GM18951 (cell line): ENCODE data around the gene PTPRD.
"Not testable (repeated sequence)": the region's sequence is repeated elsewhere in the genome, so short reads cannot be mapped to it uniquely, and the experiment has no call there.

Experiments used
- POLR2A ChIP-seq: IDR thresholded peaks from 4 replicates; pipeline ENCODE4 v1.6.1; 2011; ENCODE audit warnings: mild to moderate bottlenecking; ENCODE audit not compliant: insufficient read length, insufficient read depth; ENCODE audit errors: extremely low read depth
- in situ Hi-C: fragments of 300-500 bp; cut with MboI; formaldehyde crosslinking; loops from one replicate; pipeline ENCODE4 v1.12.0; 2022; ENCODE audit warnings: low sequenced_read_pairs, mixed read lengths, inconsistent platforms; ENCODE audit not compliant: unreplicated experiment

Gene PTPRD

GRCh38 chr9:9992936-9993335 lies 619.9 kb downstream of the PTPRD start:
- in situ Hi-C loops = no loop called here
- no peak for TF ChIP-seq POLR2A

DNA sequence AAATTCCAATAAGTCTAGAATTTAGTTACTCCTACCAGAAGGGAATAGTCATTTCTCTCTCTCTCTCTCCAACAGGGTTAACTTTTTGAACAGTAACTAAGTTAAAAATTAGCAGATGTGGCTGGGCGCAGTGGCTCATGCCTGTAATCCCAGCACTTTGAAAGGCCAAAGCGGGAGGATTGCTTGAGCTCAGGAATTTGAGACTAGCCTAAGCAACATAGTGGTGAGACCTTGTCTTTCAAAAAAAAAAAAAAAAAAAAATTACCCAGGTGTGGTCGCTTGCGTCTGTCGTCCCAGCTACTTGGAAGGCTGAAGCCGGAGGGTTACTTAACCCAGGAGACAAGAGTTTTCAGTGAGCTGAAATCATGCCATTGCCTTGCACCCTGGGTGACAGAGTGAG lies 639.7 kb downstream of the PTPRD start:
- no peak for TF ChIP-seq POLR2A
- in situ Hi-C loops = no loop called here

GRCh38 chr9:9970514-9970913 lies 642.3 kb downstream of the PTPRD start:
- in situ Hi-C loops = no loop called here
- TF ChIP-seq POLR2A = no peak

- TF ChIP-seq POLR2A = no peak
- in situ Hi-C loops = no loop called here
These were observed 649.0 kb downstream of the PTPRD start for GRCh38 chr9:9963841-9964240.

GRCh38 chr9:9961934-9962333 lies 650.9 kb downstream of the PTPRD start:
- TF ChIP-seq POLR2A = no peak
- in situ Hi-C loops = no loop called here

GRCh38 chr9:9961487-9961886 lies 651.3 kb downstream of the PTPRD start:
- in situ Hi-C loops = no loop called here
- no peak for TF ChIP-seq POLR2A

DNA sequence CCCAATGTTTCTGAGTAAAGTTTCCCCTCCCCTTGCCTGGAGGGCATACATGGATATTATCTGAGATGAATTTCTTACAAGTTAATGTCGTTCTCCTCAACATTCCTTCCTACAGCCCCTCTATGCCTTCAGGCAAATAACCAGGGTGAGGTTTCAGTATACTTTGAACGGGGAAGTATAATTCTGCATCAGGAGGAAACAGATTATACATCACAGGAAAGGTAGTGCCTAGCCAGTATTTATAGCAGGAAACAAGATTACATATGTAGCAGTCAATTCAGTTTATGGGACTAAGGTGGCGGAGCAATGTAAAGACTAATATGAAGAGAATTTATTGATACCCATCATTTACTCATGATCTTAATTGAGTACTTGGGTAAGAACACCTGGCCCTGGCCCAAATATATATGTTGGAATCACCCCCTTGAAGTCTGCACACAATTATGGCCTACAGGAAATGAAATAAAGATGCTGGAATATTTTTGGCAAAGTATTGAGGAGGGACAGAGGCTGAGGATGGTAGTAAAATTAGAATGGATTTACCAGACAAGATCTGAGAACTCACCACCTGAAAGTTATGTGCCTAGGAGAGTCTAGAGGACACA lies 661.1 kb downstream of the PTPRD start:
- TF ChIP-seq POLR2A = no peak
- in situ Hi-C loops = no loop called here

DNA sequence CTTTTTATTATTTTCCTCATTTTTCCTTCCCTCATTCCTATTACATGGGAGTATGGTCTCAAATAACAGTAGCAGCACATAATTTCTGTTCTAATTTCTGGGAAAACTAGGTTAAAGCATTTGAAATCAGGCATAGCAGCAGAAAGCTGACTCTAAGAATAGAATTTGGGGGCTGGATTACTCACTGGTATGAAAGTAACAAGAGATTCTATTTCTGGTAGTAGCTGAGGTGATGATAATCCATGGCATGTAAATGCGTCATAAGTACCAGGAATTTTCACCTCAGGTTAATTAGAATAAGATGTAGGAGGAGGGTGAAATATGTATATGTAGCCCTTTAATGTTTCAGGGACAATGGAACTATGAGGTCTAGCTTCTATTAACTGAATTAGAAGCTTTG lies 662.0 kb downstream of the PTPRD start:
- in situ Hi-C loops = no loop called here
- no peak for TF ChIP-seq POLR2A

DNA sequence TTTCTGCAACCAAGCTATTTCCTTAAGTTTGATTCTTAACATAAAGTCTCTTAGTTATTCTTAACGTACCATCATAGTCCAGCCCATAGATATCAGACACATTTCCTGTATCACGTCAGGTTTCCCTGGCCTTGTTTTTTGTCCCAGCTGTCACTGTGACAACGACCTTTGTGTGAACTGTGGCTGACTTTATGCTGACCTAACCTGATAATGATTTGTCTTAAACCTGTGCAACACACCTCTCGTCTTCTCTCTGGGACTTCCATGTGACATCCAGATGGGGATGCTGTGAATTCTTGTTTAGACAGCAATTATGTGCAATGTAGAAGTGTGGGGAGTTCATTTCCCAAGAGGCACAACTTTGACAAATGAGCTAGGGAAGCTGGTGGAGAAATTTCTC lies 662.8 kb downstream of the PTPRD start:
- in situ Hi-C loops = no loop called here
- no peak for TF ChIP-seq POLR2A

- in situ Hi-C loops = no loop called here
- TF ChIP-seq POLR2A = no peak
These were observed 663.4 kb downstream of the PTPRD start for GRCh38 chr9:9949368-9949767.

DNA sequence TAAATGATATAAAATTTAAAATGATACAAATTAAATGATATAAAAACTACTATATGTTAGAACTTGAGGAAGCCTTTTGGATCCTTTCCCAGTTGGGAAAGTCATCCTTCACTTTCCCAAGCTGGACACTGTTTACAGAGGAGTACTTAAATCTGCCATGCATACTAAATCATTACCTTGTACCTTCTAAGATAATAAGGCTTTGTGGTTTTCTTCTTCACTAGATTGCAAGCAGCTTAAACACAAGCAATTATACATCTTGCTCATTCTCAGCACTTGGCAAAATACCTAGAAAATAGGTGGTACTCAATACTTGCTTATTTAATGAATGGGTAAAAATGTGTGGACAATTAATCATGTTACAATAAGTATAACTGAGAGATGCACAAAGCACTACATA lies 666.8 kb downstream of the PTPRD start:
- no peak for TF ChIP-seq POLR2A
- in situ Hi-C loops = no loop called here

GRCh38 chr9:9942764-9943424 lies 669.9 kb downstream of the PTPRD start:
- no peak for TF ChIP-seq POLR2A

GRCh38 chr9:9938432-9938831 lies 674.4 kb downstream of the PTPRD start:
- in situ Hi-C loops = no loop called here

More at GRCh38 chr9:9942764-9943424, 669.9 kb downstream of the PTPRD start:
- in situ Hi-C loops = no loop called here

DNA sequence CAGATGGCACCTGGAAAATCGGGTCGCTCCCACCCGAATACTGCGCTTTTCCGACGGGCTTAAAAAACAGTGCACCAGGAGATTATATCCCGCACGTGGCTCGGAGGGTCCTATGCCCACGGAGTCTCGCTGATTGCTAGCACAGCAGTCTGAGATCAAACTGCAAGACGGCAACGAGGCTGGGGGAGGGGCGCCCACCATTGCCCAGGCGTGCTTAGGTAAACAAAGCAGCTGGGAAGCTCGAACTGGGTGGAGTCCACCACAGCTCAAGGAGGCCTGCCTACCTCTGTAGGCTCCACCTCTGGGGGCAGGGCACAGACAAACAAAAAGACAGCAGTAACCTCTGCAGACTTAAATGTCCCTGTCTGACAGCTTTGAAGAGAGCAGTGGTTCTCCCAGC lies 681.3 kb downstream of the PTPRD start:
- in situ Hi-C loops = not testable (repeated sequence)

More at GRCh38 chr9:9938432-9938831, 674.4 kb downstream of the PTPRD start:
- TF ChIP-seq POLR2A = no peak
